Type B pancreatic cell (in vitro differentiated cells): ENCODE data around the gene SPATA25. TPM values are rescaled to one million over a fixed set of nuclear protein-coding genes. Genes with fewer than 3 reads are reported as not detected.

Source experiments
- DNase-seq: peaks from one replicate; pipeline ENCODE4 v3.0.0; 2021; ENCODE audit warnings: mixed read lengths; ENCODE audit not compliant: unreplicated experiment; ENCODE audit errors: extremely low spot score
- H3K27ac Mint-ChIP-seq: 2 replicates; pipeline ENCODE4 v1.8.0; 2021; ENCODE audit warnings: mild to moderate bottlenecking, mixed read lengths
- H3K27me3 Mint-ChIP-seq: 2 replicates; pipeline ENCODE4 v1.8.0; 2021; ENCODE audit warnings: mixed read lengths
- H3K36me3 Mint-ChIP-seq: 2 replicates; pipeline ENCODE4 v1.8.0; 2021; ENCODE audit warnings: mixed read lengths
- H3K4me1 Mint-ChIP-seq: one replicate; pipeline ENCODE4 v1.8.0; 2021; ENCODE audit warnings: mixed read lengths; ENCODE audit not compliant: unreplicated experiment
- H3K4me3 Mint-ChIP-seq: 2 replicates; pipeline ENCODE4 v1.8.0; 2021; ENCODE audit warnings: mild to moderate bottlenecking, mixed read lengths
- H3K9me3 Mint-ChIP-seq: 2 replicates; pipeline ENCODE4 v1.8.0; 2021; ENCODE audit warnings: mixed read lengths
- total RNA-seq: library from RNA; stranded (reverse); gene quantifications from 2 replicates; pipeline ENCODE4 v1.2.1, GENCODE V29; 2021; ENCODE audit warnings: low replicate concordance
- TF ChIP-seq, protein P1 (sequence below): fragments of 200-600 bp; sonication (generic); conservative IDR thresholded peaks from 2 replicates; pipeline ENCODE4 v1.5.0; 2021; ENCODE audit warnings: antibody characterized with exemption, mild to moderate bottlenecking

Gene SPATA25
- total RNA-seq, 1 donor from 2014 or later, result 4.2 TPM

DNA sequence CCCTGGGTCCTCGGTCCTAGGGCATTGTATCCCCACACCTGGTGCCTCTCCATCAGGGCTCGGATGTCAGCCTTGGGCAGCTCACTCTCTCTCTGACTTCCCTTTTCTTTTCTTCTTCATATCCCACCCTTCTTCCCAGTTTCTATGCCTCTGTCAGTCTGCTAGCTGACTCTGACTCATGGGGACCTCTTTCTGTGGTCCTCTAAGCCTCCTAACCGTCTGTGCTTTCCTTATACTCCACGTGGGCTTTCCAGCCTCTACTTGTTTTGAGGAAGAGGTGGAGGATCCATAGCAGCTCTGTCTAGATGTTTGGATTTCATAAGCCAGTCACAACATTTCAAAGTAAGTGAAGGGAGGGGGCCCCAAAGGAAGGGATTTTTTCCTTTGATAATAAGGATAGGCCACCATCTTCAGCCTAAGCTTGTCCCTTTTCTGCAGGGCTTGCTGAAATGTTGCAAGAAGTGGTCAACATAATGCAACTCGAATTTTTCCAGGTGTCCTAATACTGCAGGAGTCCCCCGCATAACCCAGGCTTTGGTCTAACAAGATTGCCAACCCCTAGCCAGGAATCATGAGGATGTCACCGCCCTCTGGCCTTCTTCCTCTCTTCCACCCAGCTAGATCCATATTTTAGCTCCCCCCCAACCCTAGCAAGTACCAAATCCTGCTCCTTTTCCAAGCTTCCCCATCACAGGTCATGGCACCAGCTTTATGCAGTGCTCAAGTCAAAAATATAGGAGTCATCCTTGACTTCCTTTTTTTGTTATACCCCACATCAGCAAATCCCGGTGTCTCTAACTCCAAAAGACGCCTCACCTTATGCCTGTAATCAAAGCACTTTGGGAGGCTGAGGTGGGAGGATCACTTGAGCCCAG, 33.3 kb upstream of the SPATA25 start:
- Mint-ChIP-seq H3K4me1 (peaks cover 22% of the 10 kb centered on the region), H3K9me3 (no peaks in the 10 kb centered on the region), H3K27ac (no peak overlapping the region), H3K27me3 (peaks cover 13% of the 10 kb centered on the region), H3K4me3 (no peak overlapping the region), H3K36me3 (no peaks in the 10 kb centered on the region)
- TF ChIP-seq, protein P1, sequence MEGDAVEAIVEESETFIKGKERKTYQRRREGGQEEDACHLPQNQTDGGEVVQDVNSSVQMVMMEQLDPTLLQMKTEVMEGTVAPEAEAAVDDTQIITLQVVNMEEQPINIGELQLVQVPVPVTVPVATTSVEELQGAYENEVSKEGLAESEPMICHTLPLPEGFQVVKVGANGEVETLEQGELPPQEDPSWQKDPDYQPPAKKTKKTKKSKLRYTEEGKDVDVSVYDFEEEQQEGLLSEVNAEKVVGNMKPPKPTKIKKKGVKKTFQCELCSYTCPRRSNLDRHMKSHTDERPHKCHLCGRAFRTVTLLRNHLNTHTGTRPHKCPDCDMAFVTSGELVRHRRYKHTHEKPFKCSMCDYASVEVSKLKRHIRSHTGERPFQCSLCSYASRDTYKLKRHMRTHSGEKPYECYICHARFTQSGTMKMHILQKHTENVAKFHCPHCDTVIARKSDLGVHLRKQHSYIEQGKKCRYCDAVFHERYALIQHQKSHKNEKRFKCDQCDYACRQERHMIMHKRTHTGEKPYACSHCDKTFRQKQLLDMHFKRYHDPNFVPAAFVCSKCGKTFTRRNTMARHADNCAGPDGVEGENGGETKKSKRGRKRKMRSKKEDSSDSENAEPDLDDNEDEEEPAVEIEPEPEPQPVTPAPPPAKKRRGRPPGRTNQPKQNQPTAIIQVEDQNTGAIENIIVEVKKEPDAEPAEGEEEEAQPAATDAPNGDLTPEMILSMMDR, result no peak
- DNase-seq, result no peak

DNA sequence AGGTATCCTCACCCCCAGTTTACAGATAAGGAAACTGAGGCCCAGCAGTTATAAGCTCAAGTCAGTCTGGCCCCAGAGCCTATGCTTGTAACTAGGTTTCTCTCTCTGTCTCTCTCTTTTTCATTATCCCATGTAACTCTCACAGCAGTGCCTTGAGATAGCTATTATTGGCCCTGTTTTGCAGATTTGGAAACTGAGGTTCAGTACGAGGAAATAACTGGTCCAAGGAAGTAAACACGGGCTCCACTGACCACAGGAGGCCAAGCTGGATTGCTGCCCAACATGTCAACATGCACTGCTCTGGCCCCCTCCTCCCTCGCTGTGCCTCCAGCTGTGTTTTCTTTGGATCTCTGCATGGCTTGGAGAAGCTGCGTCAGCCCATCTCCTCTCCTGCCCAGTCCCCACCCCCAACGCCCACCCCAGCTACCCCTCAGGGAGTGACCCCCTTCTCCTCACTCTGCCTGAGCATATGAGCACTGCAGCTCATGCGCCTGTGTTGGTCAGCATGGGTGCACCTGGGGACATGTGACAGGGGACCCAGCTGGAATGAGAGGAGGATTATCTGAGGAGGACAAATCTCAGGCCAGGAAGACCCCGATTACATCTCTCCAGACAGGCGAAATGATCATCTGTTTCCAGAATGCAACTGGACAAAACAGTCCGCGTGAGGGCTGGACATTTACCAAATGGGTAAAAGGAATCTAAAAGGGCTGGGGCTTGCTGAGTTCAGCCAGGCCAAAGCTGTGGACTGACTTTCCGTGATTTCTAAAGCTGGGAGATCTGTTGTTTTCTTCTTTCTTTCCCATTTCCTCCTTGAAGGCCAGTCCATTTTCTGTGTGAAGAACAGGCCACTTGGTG, 32.3 kb upstream of the SPATA25 start:
- no peak overlapping the region for H3K27ac Mint-ChIP-seq
- H3K4me3 Mint-ChIP-seq, result no peak overlapping the region
- peaks cover 16% of the 10 kb centered on the region for H3K4me1 Mint-ChIP-seq
- H3K9me3 Mint-ChIP-seq, result no peaks in the 10 kb centered on the region
- H3K27me3 Mint-ChIP-seq, result peaks cover 13% of the 10 kb centered on the region
- TF ChIP-seq, protein P1, result no peak
- DNase-seq, result no peak
- H3K36me3 Mint-ChIP-seq, result no peaks in the 10 kb centered on the region

DNA sequence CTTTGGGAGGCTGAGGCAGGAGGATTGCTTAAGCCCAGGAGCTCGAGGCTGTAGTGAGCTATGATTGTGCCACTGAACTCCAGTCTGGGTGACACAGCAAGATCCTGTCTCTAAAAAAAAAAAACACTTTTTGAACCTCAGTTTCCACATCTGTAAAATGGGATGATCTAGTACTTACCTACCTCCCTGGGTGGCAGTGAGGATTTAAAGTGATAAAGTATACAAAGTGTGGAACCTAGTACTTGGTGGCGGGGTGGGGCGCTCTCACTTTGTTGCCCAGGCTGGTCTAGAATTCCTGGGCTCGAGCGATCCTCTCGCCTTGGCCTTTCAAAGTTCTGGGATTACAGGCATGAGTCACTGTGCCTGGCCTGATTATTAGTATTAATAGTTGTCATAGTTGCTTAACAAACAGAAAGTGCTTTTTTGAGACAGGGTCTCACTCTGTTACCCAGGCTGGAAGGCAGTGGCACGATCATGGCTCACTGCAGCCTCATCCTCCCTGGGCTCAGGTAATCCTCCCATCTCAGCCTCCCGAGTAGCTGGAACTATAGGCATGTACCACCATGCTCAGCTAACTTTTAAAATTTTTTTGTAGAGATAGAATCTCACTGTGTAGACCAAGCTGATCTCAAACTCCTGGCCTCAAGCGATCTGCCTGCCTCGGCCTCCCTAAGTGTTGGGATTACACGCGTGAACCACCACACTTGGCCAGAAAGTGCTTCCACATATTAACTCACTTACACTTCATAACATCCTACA, 31.5 kb upstream of the SPATA25 start:
- peaks cover 18% of the 10 kb centered on the region for H3K4me1 Mint-ChIP-seq
- no peaks in the 10 kb centered on the region for H3K9me3 Mint-ChIP-seq
- no peak for DNase-seq
- H3K27ac Mint-ChIP-seq, result no peak overlapping the region
- H3K27me3 Mint-ChIP-seq, result peaks cover 13% of the 10 kb centered on the region
- H3K36me3 Mint-ChIP-seq, result no peaks in the 10 kb centered on the region
- TF ChIP-seq, protein P1, result no peak
- H3K4me3 Mint-ChIP-seq, result no peak overlapping the region

DNA sequence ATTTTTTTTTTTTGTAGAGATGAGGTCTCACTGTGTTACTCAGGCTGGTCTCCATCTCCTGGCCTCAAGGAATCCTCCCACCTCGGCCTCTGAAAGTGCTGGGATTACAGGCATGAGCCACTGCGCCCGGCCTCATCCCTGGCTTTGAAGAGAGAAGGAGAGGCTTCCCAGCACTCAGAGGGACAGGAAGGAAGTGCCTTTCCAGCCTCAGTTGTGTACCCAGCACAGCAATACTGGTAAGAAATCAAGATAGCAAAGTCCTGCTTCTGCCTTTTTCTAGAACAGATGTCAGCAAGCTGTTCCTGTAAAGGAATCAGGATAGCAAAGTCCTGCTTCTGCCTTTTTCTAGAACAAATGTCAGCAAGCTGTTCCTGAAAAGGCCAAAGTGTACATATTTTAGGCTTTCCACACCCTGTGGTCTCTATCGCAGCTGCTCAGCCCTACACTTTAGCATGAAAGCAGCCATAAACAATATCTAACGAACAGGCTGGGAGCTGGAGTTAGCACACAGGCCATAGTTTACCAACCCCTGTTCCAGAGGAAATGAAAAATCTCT, 30.8 kb upstream of the SPATA25 start:
- no peak overlapping the region for H3K27ac Mint-ChIP-seq

More for the DNA sequence above, 30.8 kb upstream of the SPATA25 start:
- no peaks in the 10 kb centered on the region for H3K36me3 Mint-ChIP-seq
- no peak for DNase-seq
- H3K4me1 Mint-ChIP-seq, result peaks cover 18% of the 10 kb centered on the region
- peaks cover 13% of the 10 kb centered on the region for H3K27me3 Mint-ChIP-seq
- H3K4me3 Mint-ChIP-seq, result no peak overlapping the region
- TF ChIP-seq, protein P1, result no peak
- H3K9me3 Mint-ChIP-seq, result no peaks in the 10 kb centered on the region
